ENCODE measurements around the gene SCART1.

The SCART1 gene

GRCh38 chr10:133454204-133454893 is 604 bp downstream of the SCART1 start:
- H3K4me3 ChIP-seq (ENCODE audit: low read depth, low read length), result peak overlapping the region; percentile 10; the same call in 1 of the 2 replicates
- DNase-seq (ENCODE audit: low read depth), result no peak
- TF ChIP-seq, protein P1, sequence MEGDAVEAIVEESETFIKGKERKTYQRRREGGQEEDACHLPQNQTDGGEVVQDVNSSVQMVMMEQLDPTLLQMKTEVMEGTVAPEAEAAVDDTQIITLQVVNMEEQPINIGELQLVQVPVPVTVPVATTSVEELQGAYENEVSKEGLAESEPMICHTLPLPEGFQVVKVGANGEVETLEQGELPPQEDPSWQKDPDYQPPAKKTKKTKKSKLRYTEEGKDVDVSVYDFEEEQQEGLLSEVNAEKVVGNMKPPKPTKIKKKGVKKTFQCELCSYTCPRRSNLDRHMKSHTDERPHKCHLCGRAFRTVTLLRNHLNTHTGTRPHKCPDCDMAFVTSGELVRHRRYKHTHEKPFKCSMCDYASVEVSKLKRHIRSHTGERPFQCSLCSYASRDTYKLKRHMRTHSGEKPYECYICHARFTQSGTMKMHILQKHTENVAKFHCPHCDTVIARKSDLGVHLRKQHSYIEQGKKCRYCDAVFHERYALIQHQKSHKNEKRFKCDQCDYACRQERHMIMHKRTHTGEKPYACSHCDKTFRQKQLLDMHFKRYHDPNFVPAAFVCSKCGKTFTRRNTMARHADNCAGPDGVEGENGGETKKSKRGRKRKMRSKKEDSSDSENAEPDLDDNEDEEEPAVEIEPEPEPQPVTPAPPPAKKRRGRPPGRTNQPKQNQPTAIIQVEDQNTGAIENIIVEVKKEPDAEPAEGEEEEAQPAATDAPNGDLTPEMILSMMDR (IDR thresholded peaks at IDR 0.05; ENCODE audit: insufficient read depth, low read depth, low read length, missing control alignments), result no peak

DNA sequence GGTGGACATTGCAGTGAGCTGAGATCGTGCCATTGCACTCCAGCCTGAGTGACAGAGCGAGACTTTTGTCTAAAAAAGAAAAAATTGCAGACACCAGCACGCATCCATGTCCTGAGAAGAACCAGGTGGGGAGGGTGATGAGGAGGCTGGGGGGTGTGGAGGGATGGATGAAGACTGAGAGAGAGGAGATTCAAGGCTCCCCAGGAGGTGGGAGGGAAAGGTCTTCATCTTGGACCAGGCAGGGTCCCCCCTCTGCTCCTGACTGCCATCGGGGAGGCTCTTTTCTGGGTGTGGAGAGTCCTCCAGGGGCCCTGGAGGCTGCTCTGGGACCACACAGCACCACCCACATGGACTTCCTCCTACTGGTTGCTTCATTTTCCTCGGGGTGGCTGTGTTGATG is 1.5 kb downstream of the SCART1 start:
- TF ChIP-seq, protein P1 (IDR thresholded peaks at IDR 0.05; ENCODE audit: insufficient read depth, low read depth, low read length, missing control alignments), result no peak
- DNase-seq (ENCODE audit: low read depth), result no peak
- H3K4me3 ChIP-seq (ENCODE audit: low read depth, low read length), result no peak overlapping the region

GRCh38 chr10:133455611-133456031 is 1.9 kb downstream of the SCART1 start:
- no peak for DNase-seq (ENCODE audit: low read depth)
- TF ChIP-seq, protein P1 (IDR thresholded peaks at IDR 0.05; ENCODE audit: insufficient read depth, low read depth, low read length, missing control alignments), result no peak
- H3K4me3 ChIP-seq (ENCODE audit: low read depth, low read length), result no peak overlapping the region

GRCh38 chr10:133456041-133456951 is 2.6 kb downstream of the SCART1 start:
- DNase-seq (ENCODE audit: low read depth), result no peak
- TF ChIP-seq, protein P1 (IDR thresholded peaks at IDR 0.05; ENCODE audit: insufficient read depth, low read depth, low read length, missing control alignments), result no peak

GRCh38 chr10:133457100-133457841 is 3.5 kb downstream of the SCART1 start:
- no peak overlapping the region for H3K4me3 ChIP-seq (ENCODE audit: low read depth, low read length)
- TF ChIP-seq, protein P1 (IDR thresholded peaks at IDR 0.05; ENCODE audit: insufficient read depth, low read depth, low read length, missing control alignments), result no peak
- no peak for DNase-seq (ENCODE audit: low read depth)

More at GRCh38 chr10:133456041-133456951, 2.6 kb downstream of the SCART1 start:
- no peak overlapping the region for H3K4me3 ChIP-seq (ENCODE audit: low read depth, low read length)

DNA sequence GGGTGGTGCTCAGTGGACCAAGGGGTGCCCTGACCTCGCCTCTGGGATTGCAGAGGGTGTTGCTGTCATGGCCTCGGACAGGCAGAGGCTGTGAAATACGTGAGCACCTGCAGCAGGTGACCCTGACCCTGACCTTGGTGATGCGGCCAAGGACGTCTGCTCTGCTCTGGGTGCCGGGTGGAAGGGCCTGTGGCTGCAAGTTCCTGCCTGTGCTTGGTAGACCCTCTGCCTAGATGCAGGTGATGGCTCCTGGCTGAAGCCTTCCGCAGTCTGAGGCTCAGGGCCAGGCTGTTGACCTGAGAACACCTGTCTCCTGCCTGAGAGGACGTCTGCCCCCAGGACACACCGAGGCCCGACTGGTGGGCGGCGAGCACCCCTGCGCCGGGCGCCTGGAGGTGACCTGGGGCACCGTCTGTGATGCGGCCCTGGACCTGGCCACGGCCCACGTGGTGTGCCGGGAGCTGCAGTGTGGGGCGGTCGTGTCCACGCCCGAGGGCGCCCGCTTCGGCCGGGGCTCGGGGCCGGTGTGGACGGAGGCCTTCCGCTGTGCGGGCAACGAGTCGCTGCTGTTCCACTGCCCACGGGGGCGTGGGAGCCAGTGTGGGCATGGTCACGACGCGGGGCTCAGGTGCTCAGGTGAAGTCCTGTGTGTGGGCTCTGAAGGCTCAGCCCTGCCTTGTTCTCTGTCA is 4.4 kb downstream of the SCART1 start:
- TF ChIP-seq, protein P1 (IDR thresholded peaks at IDR 0.05; ENCODE audit: insufficient read depth, low read depth, low read length, missing control alignments), result no peak
- no peak for DNase-seq (ENCODE audit: low read depth)
- H3K4me3 ChIP-seq (ENCODE audit: low read depth, low read length), result no peak overlapping the region
